Measurements from ENCODE around the gene IRF4.

DNA sequence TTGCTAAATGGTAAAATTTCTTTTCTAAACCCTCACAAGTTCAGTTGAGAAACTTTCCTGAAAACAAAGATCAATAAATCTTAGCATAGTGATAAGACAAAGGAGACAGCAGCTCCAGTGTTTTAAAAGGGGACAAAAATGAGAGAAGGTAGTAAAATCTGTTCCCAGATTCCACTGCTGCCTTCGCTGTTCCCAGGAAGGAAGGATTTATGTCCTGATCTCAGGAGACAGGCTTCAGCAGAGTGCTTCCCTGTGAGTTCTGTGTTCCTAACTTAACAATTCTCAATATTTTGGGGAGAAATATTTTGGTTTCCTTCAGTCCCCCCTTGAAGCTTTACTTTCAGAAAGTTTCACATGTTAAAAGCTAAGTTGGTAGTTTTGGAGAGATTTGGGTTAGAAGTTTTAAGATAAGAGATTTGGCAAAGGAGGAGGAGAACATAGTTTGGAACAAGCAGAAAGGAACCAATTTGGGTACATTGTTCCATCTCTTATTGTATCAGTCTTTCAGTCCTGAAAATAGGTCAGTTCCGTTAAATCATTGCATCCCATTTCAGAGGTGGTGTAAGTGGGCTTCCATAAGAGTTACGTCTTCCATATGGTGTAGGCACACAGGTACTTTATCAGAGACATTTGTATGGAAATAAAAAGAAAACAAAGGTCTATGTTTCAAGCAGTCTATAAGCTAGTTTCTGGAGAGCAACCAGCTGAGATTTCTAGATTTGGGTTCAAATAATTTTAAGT lies 20.8 kb downstream of the IRF4 start:
- TF ChIP-seq FOXM1 (IDR thresholded peaks at IDR 0.05; ENCODE audit: borderline replicate concordance, low read depth), result no peak
- TF ChIP-seq EP300 (IDR thresholded peaks at IDR 0.05; ENCODE audit: borderline replicate concordance), result no peak
- no peak for TF ChIP-seq CEBPB (IDR thresholded peaks at IDR 0.05)
- no peak for TF ChIP-seq CREB1 (IDR thresholded peaks at IDR 0.05; ENCODE audit: low read depth)
- TF ChIP-seq, protein P1, sequence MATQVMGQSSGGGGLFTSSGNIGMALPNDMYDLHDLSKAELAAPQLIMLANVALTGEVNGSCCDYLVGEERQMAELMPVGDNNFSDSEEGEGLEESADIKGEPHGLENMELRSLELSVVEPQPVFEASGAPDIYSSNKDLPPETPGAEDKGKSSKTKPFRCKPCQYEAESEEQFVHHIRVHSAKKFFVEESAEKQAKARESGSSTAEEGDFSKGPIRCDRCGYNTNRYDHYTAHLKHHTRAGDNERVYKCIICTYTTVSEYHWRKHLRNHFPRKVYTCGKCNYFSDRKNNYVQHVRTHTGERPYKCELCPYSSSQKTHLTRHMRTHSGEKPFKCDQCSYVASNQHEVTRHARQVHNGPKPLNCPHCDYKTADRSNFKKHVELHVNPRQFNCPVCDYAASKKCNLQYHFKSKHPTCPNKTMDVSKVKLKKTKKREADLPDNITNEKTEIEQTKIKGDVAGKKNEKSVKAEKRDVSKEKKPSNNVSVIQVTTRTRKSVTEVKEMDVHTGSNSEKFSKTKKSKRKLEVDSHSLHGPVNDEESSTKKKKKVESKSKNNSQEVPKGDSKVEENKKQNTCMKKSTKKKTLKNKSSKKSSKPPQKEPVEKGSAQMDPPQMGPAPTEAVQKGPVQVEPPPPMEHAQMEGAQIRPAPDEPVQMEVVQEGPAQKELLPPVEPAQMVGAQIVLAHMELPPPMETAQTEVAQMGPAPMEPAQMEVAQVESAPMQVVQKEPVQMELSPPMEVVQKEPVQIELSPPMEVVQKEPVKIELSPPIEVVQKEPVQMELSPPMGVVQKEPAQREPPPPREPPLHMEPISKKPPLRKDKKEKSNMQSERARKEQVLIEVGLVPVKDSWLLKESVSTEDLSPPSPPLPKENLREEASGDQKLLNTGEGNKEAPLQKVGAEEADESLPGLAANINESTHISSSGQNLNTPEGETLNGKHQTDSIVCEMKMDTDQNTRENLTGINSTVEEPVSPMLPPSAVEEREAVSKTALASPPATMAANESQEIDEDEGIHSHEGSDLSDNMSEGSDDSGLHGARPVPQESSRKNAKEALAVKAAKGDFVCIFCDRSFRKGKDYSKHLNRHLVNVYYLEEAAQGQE (IDR thresholded peaks at IDR 0.05; ENCODE audit: low read depth), result no peak
- TF ChIP-seq, protein P2, sequence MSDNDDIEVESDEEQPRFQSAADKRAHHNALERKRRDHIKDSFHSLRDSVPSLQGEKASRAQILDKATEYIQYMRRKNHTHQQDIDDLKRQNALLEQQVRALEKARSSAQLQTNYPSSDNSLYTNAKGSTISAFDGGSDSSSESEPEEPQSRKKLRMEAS (IDR thresholded peaks at IDR 0.05), result no peak
- TF ChIP-seq TAF1 (IDR thresholded peaks at IDR 0.05; ENCODE audit: low read depth), result no peak
- TF ChIP-seq, protein P3, sequence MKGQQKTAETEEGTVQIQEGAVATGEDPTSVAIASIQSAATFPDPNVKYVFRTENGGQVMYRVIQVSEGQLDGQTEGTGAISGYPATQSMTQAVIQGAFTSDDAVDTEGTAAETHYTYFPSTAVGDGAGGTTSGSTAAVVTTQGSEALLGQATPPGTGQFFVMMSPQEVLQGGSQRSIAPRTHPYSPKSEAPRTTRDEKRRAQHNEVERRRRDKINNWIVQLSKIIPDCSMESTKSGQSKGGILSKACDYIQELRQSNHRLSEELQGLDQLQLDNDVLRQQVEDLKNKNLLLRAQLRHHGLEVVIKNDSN (IDR thresholded peaks at IDR 0.05), result no peak
- no peak for TF ChIP-seq NFIC (IDR thresholded peaks at IDR 0.05)
- no peak for TF ChIP-seq YY1 (IDR thresholded peaks at IDR 0.05; ENCODE audit: low read depth)
- TF ChIP-seq TEAD4 (IDR thresholded peaks at IDR 0.05), result no peak
- no peak for TF ChIP-seq EGR1 (IDR thresholded peaks at IDR 0.05)
